Lower lobe of right lung (tissue), 2 donors: ENCODE measurements around the gene KLHDC4. TPM values are rescaled to one million over a fixed set of nuclear protein-coding genes. Genes with fewer than 3 reads are reported as not detected.
A peak's percentile ranks its signal among the peaks of the same experiment; 100 is the strongest.

ENCODE experiments used
- ATAC-seq, 2 donors: fragments of 200-7000 bp; cut with Tn5 transposase; one replicate each; pipeline ENCODE4 v1.9.1; 2020 to 2022; ENCODE audit warnings: mild to moderate bottlenecking in 2 of 2, moderate library complexity in 2 of 2
- DNase-seq: peaks from one replicate; pipeline ENCODE4 v3.0.0-alpha.2; 2020
- H3K27ac ChIP-seq: fragments of 200-600 bp; one replicate; pipeline ENCODE4 v1.8.0; 2022
- H3K27me3 ChIP-seq: fragments of 200-600 bp; one replicate; pipeline ENCODE4 v1.8.0; 2022; ENCODE audit warnings: low read depth
- H3K36me3 ChIP-seq: fragments of 200-600 bp; one replicate; pipeline ENCODE4 v1.8.0; 2022; ENCODE audit warnings: mild to moderate bottlenecking
- H3K4me1 ChIP-seq: fragments of 200-600 bp; one replicate; pipeline ENCODE4 v1.8.0; 2022
- H3K4me3 ChIP-seq: fragments of 200-600 bp; one replicate; pipeline ENCODE4 v1.8.0; 2022; ENCODE audit warnings: mild to moderate bottlenecking
- H3K9me3 ChIP-seq: fragments of 200-600 bp; one replicate; pipeline ENCODE4 v1.8.0; 2022
- intact Hi-C: fragments of 100-400 bp; cut with DNase I; formaldehyde crosslinking; loops from one replicate; pipeline ENCODE4 v1.11.0; 2022
- total RNA-seq: library from RNA; stranded (reverse); fragmentation: NEBNext Ultra II Directional; extraction: Animal tissue kit (Norgen Biotek cat#: 25700); gene quantifications from one replicate; pipeline ENCODE4 v1.2.1, GENCODE V29; 2021
- TF ChIP-seq, protein P1 (sequence below): fragments of 200-600 bp; IDR thresholded peaks from one replicate; pipeline ENCODE4 v1.8.0; 2022; ENCODE audit warnings: antibody characterized with exemption, mild to moderate bottlenecking
- donor health status: DM: no; HTN: yes; CAD: no; lungs with severe emphysema.

KLHDC4 gene
- total RNA-seq, 1 donor from 2014 or later: 33.9 TPM

DNA sequence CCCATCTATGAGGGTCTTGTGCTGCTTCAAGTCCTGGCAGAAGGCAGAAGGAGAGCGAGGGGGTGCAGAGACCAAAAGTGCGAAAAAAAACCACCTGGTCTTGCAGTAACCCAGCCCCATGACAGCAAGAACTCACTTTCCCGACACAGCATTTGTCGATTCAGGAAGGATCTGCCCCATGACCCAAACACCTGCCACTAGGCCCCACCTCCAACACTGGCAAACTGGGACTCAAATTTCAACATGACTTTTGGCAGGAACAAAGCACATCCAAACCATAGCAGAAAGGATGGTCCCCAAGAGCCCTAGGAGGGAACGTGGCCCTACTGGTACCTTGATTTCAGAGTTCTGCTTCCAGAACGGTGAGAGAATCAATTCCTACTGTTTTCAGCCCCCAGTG, 34.7 kb upstream of the KLHDC4 start:
- TF ChIP-seq, protein P1, sequence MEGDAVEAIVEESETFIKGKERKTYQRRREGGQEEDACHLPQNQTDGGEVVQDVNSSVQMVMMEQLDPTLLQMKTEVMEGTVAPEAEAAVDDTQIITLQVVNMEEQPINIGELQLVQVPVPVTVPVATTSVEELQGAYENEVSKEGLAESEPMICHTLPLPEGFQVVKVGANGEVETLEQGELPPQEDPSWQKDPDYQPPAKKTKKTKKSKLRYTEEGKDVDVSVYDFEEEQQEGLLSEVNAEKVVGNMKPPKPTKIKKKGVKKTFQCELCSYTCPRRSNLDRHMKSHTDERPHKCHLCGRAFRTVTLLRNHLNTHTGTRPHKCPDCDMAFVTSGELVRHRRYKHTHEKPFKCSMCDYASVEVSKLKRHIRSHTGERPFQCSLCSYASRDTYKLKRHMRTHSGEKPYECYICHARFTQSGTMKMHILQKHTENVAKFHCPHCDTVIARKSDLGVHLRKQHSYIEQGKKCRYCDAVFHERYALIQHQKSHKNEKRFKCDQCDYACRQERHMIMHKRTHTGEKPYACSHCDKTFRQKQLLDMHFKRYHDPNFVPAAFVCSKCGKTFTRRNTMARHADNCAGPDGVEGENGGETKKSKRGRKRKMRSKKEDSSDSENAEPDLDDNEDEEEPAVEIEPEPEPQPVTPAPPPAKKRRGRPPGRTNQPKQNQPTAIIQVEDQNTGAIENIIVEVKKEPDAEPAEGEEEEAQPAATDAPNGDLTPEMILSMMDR: no peak
- Histone ChIP-seq H3K36me3 (no peaks in the 10 kb centered on the region), H3K4me1 (no peaks in the 10 kb centered on the region), H3K9me3 (no peaks in the 10 kb centered on the region), H3K27me3 (no peaks in the 10 kb centered on the region), H3K27ac (no peak overlapping the region), H3K4me3 (no peak overlapping the region)
- intact Hi-C loops: no loop called here
- DNase-seq (no peak), ATAC-seq (no peak)

DNA sequence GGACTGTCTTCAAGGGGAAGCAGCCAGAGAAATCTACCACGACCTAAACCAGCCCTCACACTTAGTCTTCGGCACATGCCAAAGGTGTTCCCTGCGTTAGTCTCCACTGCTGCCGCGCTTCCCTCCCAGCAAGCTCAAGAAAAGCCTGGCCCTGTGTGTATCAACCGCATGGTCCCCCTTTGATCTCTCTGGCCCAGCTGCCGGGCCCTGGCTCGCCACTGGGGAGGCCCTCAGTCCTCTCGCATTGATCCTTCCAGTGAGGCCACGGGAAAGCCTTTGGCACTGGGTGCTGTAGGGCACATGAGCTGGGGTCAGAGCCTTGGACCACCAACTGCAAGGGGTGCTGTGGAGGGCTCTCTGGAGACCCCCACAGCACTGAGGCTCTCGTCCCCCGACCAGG, 29.6 kb upstream of the KLHDC4 start:
- no peaks in the 10 kb centered on the region for H3K4me1 ChIP-seq
- no peak overlapping the region for H3K4me3 ChIP-seq
- TF ChIP-seq, protein P1: no peak
- ATAC-seq: peak in 1 of 2 donors; percentile 18
- H3K36me3 ChIP-seq: no peaks in the 10 kb centered on the region
- no peaks in the 10 kb centered on the region for H3K9me3 ChIP-seq
- intact Hi-C loops: no loop called here
- no peaks in the 10 kb centered on the region for H3K27me3 ChIP-seq
- H3K27ac ChIP-seq: no peak overlapping the region
- no peak for DNase-seq

DNA sequence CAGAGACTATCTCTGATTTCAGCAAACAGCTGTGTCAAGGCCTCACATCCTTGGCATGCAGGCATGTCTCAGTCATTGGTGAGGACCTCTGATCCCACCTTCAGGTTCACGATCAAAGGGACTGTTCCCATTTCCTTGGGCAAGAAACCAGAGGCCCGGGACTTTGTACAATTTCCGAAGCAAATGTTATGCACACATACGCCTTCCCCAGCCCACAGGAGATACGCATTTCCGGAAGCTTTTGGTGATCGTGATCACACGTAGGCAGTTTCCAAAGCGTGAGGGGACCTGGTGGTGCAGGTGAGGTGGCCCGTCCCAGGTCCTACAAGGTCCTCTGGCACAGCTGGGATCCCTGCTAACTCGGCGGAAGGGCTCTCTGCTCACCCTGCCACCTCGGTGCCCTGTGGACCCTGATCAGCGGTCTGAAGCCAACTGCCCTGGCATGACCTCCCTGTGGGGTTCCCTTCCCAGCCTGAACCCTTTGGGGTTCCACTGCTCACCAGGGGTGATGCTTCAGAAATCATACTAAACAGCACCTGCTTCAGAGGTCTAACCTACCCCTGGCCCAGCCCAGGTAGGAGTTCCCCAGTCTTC, 28.8 kb upstream of the KLHDC4 start:
- no peaks in the 10 kb centered on the region for H3K27me3 ChIP-seq
- no peak for DNase-seq
- intact Hi-C loops: no loop called here
- H3K27ac ChIP-seq: no peak overlapping the region
- H3K36me3 ChIP-seq: no peaks in the 10 kb centered on the region
- no peaks in the 10 kb centered on the region for H3K9me3 ChIP-seq
- H3K4me1 ChIP-seq: no peaks in the 10 kb centered on the region
- no peak overlapping the region for H3K4me3 ChIP-seq
- TF ChIP-seq, protein P1: no peak
- no peak for ATAC-seq

DNA sequence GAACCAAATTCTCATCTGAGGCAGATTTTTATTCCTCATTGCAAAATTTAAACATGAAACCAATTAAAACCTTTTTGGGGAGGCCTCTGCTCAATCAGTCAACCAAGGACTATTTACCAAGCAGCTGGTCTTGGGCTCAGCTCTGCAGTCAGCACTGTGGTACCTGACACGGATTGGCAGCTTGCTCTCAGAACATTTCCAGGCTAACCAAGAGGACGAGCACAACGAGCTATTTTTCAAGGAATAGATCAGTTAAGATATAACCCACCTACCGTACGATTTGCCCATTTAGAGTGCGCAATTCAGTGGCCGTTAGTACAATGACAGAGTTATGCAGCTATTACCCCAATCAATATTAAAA, 26.4 kb upstream of the KLHDC4 start:
- H3K27ac ChIP-seq: no peak overlapping the region
- intact Hi-C loops: no loop called here
- H3K36me3 ChIP-seq: no peaks in the 10 kb centered on the region
- no peak overlapping the region for H3K4me3 ChIP-seq
- ATAC-seq (no peak), DNase-seq (no peak)
- H3K27me3 ChIP-seq: no peaks in the 10 kb centered on the region
- H3K4me1 ChIP-seq: no peaks in the 10 kb centered on the region
- H3K9me3 ChIP-seq: no peaks in the 10 kb centered on the region
- TF ChIP-seq, protein P1: no peak

DNA sequence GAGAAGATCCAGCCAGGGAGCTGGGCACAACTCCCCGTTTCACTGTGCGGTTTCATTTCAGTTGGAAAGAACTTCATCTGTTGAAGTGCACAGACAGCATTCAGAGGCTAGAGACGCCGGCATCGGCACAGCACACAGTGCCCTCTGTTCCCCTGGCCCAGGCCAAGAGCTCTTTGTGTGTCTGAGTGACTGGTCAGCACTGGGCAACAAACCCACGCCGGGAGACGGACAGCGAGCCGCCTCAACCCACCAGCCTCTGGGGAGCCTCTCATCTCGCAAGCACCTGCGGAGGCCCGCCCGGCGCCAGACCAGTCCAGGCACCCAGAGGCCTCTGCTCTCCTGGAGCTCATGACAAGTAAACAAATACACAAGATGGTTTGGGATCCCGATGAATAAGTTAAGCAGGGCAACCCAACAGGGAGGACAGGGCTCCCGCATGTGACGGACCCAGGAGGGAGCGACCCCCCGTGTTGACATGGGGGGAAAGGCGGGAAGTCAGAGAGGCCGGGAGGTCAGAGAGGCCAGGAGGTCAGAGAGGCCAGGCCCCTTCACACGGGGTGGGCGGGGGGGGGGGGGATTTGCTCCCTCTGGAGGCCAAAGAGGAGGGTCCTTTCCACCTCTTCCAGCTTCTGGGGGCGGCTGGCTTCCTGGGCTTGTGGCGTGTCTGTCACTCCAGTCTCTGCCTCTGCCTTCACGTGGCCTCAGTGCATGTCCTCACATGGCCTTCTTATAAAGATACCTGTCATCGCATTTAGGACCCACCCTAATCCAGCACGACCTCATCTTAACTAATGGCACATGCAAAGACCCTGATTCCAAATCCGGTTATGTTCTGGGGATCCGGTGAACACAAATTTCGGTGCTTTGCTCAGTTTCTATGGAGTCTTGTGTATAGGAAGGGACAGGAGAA, 25.8 kb upstream of the KLHDC4 start:
- TF ChIP-seq, protein P1: no peak
- H3K27ac ChIP-seq: no peak overlapping the region
- intact Hi-C loops: no loop called here

More for the DNA sequence above, 25.8 kb upstream of the KLHDC4 start:
- Histone ChIP-seq H3K27me3 (no peaks in the 10 kb centered on the region), H3K4me3 (no peak overlapping the region), H3K36me3 (no peaks in the 10 kb centered on the region), H3K4me1 (no peaks in the 10 kb centered on the region), H3K9me3 (no peaks in the 10 kb centered on the region)
- DNase-seq: no peak
- ATAC-seq: no peak
